MM.1S (cell line): ENCODE results near the gene TSHZ1.

Source experiments
- DNase-seq: peaks from one replicate; pipeline ENCODE4 v3.0.0-alpha.2; 2015
- H2AFZ ChIP-seq: fragments of 300-600 bp; sonication (generic); 2 replicates; pipeline ENCODE4 v1.6.0; 2016; ENCODE audit warnings: antibody characterized with exemption, low read length
- H3F3A ChIP-seq: fragments of 300-600 bp; sonication (generic); 2 replicates; pipeline ENCODE4 v1.6.1; 2016; ENCODE audit warnings: mild to moderate bottlenecking, antibody characterized with exemption, low read length, moderate library complexity, mixed read lengths; ENCODE audit not compliant: insufficient read depth
- H3K27ac ChIP-seq: fragments of 300-600 bp; sonication (generic); 2 replicates; pipeline ENCODE4 v1.5.1; 2016; ENCODE audit warnings: mild to moderate bottlenecking, low read length
- H3K27me3 ChIP-seq: fragments of 300-600 bp; sonication (generic); replicated peaks from 2 replicates; pipeline ENCODE4 v1.6.0; 2016; ENCODE audit warnings: low read length; ENCODE audit not compliant: insufficient read depth
- H3K36me3 ChIP-seq: fragments of 300-600 bp; sonication (generic); replicated peaks from 2 replicates; pipeline ENCODE4 v1.6.1; 2016; ENCODE audit warnings: mild to moderate bottlenecking, low read length, mixed read lengths; ENCODE audit not compliant: insufficient read depth
- H3K4me1 ChIP-seq: fragments of 300-600 bp; sonication (generic); 2 replicates; pipeline ENCODE4 v1.6.1; 2016; ENCODE audit warnings: low read length, mixed read lengths
- H3K4me2 ChIP-seq: fragments of 300-600 bp; sonication (generic); 2 replicates; pipeline ENCODE4 v1.6.0; 2016; ENCODE audit warnings: low read depth, low read length
- H3K4me3 ChIP-seq: fragments of 300-600 bp; sonication (generic); 2 replicates; pipeline ENCODE4 v1.5.1; 2016; ENCODE audit warnings: low read length, mixed read lengths
- H3K79me2 ChIP-seq: fragments of 300-600 bp; sonication (generic); 2 replicates; pipeline ENCODE4 v1.6.1; 2016; ENCODE audit warnings: mixed run types, low read length, mixed read lengths
- H3K9ac ChIP-seq: fragments of 300-600 bp; sonication (generic); 2 replicates; pipeline ENCODE4 v1.6.1; 2016; ENCODE audit warnings: low read length, mixed read lengths
- H3K9me2 ChIP-seq: fragments of 300-600 bp; sonication (generic); replicated peaks from 2 replicates; pipeline ENCODE4 v1.6.1; 2016; ENCODE audit warnings: mild to moderate bottlenecking, low read length, mixed read lengths; ENCODE audit not compliant: insufficient read depth
- H3K9me3 ChIP-seq: fragments of 300-600 bp; sonication (generic); replicated peaks from 2 replicates; pipeline ENCODE4 v1.6.1; 2016; ENCODE audit warnings: mild to moderate bottlenecking, low read length, mixed read lengths; ENCODE audit not compliant: insufficient read depth
- H4K20me1 ChIP-seq: fragments of 300-600 bp; sonication (generic); 2 replicates; pipeline ENCODE4 v1.6.1; 2016; ENCODE audit warnings: mild to moderate bottlenecking, low read length, moderate library complexity, mixed read lengths; ENCODE audit not compliant: insufficient read depth
- EZH2 ChIP-seq: fragments of 300-600 bp; sonication (generic); optimal IDR thresholded peaks from 2 replicates; pipeline ENCODE3; 2017; ENCODE audit warnings: low read depth, mild to moderate bottlenecking, antibody characterized with exemption, low read length, mixed read lengths
- EZH2phosphoT487 ChIP-seq: fragments of 300-600 bp; sonication (generic); IDR thresholded peaks from 2 replicates; pipeline ENCODE4 v1.6.1; 2018; ENCODE audit warnings: antibody characterized with exemption, low read length
- TF ChIP-seq, protein P1 (sequence below): fragments of 300-600 bp; sonication (generic); IDR thresholded peaks from 2 replicates; pipeline ENCODE4 v1.5.1; 2016; ENCODE audit warnings: antibody characterized with exemption, low read length, mixed read lengths

The TSHZ1 gene

DNA sequence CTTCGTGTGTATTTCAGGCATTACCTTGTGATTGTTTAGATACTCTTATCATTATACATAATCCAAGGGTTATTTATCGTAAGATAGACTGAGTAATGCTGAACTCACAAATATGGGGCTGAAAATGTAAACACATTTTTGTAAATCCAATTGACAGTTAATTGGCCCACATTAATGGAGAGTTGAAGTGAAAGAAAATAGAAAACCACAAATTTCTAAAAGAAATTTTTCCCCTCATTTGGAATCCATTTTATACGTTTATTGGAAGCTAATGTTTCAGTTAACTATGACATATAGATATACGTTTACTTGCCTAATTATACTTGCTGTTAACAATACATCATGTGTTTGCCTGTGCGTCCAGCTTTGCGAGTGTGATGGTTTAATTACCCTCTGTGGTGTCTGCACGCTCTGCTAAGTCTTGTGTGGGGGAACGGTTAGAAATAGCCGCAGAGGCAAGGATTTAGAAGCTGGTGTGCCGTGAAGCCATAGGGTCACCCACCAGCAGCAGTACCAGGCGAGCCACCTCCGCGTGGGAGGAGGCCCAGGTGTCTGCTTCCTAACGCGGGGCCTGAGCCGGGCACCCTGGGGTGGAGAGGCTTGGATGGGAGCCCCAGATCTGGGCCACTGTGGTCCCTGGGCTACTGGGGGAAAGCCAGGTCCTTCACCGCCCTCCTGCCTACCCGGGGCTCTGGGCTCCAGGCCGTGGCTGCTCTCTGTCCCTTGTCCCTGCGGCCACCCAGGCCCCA, 38.0 kb downstream of the TSHZ1 start:
- H3K9me3 ChIP-seq = no peaks in the 10 kb centered on the region
- no peak overlapping the region for H2AFZ ChIP-seq
- H3K27ac ChIP-seq = no peak overlapping the region
- H3K9me2 ChIP-seq = no peaks in the 10 kb centered on the region
- TF ChIP-seq EZH2 (no peak), EZH2phosphoT487 (no peak)
- TF ChIP-seq, protein P1, sequence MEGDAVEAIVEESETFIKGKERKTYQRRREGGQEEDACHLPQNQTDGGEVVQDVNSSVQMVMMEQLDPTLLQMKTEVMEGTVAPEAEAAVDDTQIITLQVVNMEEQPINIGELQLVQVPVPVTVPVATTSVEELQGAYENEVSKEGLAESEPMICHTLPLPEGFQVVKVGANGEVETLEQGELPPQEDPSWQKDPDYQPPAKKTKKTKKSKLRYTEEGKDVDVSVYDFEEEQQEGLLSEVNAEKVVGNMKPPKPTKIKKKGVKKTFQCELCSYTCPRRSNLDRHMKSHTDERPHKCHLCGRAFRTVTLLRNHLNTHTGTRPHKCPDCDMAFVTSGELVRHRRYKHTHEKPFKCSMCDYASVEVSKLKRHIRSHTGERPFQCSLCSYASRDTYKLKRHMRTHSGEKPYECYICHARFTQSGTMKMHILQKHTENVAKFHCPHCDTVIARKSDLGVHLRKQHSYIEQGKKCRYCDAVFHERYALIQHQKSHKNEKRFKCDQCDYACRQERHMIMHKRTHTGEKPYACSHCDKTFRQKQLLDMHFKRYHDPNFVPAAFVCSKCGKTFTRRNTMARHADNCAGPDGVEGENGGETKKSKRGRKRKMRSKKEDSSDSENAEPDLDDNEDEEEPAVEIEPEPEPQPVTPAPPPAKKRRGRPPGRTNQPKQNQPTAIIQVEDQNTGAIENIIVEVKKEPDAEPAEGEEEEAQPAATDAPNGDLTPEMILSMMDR = no peak
- H3K79me2 ChIP-seq = peaks cover 36% of the 10 kb centered on the region
- no peaks in the 10 kb centered on the region for H3K36me3 ChIP-seq
- DNase-seq = no peak
- no peaks in the 10 kb centered on the region for H3F3A ChIP-seq
- H3K4me1 ChIP-seq = no peaks in the 10 kb centered on the region
- H3K4me3 ChIP-seq = no peak overlapping the region
- H3K4me2 ChIP-seq = no peak overlapping the region
- H3K27me3 ChIP-seq = no peaks in the 10 kb centered on the region
- H3K9ac ChIP-seq = no peak overlapping the region
- no peaks in the 10 kb centered on the region for H4K20me1 ChIP-seq

DNA sequence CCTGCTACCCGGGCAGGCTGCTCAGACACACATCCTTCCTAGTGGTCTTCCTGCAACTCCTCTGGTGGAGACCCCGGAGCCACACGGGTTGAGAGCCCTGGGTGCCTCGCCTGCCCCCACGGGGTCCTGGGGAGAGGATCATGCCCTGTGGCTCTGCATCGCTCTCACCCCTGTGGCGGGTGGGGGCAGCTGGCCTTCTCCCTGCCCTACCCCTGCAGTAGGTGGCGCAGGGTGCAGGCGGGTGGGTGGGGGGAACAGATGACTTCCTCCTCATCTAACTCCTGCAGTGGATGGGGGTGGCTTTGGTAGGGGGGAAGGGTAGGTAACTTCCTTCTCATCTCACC, 38.5 kb downstream of the TSHZ1 start:
- Histone ChIP-seq H3K9me3 (no peaks in the 10 kb centered on the region), H3K79me2 (peaks cover 41% of the 10 kb centered on the region), H3K9ac (no peak overlapping the region), H3K4me1 (no peaks in the 10 kb centered on the region), H3K4me3 (no peak overlapping the region), H3K4me2 (no peak overlapping the region), H2AFZ (no peak overlapping the region), H3K27me3 (no peaks in the 10 kb centered on the region), H4K20me1 (no peaks in the 10 kb centered on the region), H3K27ac (no peak overlapping the region), H3K9me2 (no peaks in the 10 kb centered on the region), H3F3A (no peaks in the 10 kb centered on the region), H3K36me3 (no peaks in the 10 kb centered on the region)
- DNase-seq = no peak
- TF ChIP-seq EZH2phosphoT487 (no peak), EZH2 (no peak)
- TF ChIP-seq, protein P1 = no peak

GRCh38 chr18:75249672-75250470, 39.3 kb downstream of the TSHZ1 start:
- no peak overlapping the region for H3K4me2 ChIP-seq
- no peaks in the 10 kb centered on the region for H3K4me1 ChIP-seq
- no peak overlapping the region for H3K27ac ChIP-seq

More at GRCh38 chr18:75249672-75250470, 39.3 kb downstream of the TSHZ1 start:
- H4K20me1 ChIP-seq = no peaks in the 10 kb centered on the region
- H3K27me3 ChIP-seq = no peaks in the 10 kb centered on the region
- H3K9ac ChIP-seq = no peak overlapping the region
- H3K9me3 ChIP-seq = no peaks in the 10 kb centered on the region
- peaks cover 40% of the 10 kb centered on the region for H3K79me2 ChIP-seq
- H2AFZ ChIP-seq = no peak overlapping the region
- H3K9me2 ChIP-seq = no peaks in the 10 kb centered on the region
- H3F3A ChIP-seq = no peaks in the 10 kb centered on the region
- H3K36me3 ChIP-seq = no peaks in the 10 kb centered on the region
- H3K4me3 ChIP-seq = no peak overlapping the region
- no peak for TF ChIP-seq EZH2
- TF ChIP-seq, protein P1 = no peak
- no peak for TF ChIP-seq EZH2phosphoT487
- DNase-seq = no peak
